Fibroblast of the aortic adventitia (primary cell): ENCODE results near the gene FAT2. TPM values are rescaled to one million over a fixed set of nuclear protein-coding genes. Genes with fewer than 3 reads are reported as not detected.
"Not testable (repeated sequence)": the region's sequence is repeated elsewhere in the genome, so short reads cannot be mapped to it uniquely, and the experiment has no call there.

ENCODE experiments used
- DNase-seq: peaks from one replicate; pipeline ENCODE4 v3.0.0-alpha.2; 2010; ENCODE audit warnings: low read depth
- H3K4me3 ChIP-seq: 2 replicates; pipeline ENCODE4 v1.5.1; 2011; ENCODE audit warnings: low read depth, mild to moderate bottlenecking, control low read depth, low read length, moderate library complexity
- CTCF ChIP-seq: IDR thresholded peaks from 2 replicates; pipeline ENCODE4 v1.5.1; 2011; ENCODE audit warnings: mild to moderate bottlenecking, low read length, control low read depth, inconsistent platforms; ENCODE audit not compliant: insufficient read depth
- total RNA-seq: library from RNA; depleted of rRNA; stranded (reverse); fragments of >200 nt; gene quantifications from 2 replicates; pipeline ENCODE4 v1.2.3, GENCODE V29; 2012; ENCODE audit warnings: low replicate concordance

Gene FAT2
- total RNA-seq, 1 donor, result not detected

DNA sequence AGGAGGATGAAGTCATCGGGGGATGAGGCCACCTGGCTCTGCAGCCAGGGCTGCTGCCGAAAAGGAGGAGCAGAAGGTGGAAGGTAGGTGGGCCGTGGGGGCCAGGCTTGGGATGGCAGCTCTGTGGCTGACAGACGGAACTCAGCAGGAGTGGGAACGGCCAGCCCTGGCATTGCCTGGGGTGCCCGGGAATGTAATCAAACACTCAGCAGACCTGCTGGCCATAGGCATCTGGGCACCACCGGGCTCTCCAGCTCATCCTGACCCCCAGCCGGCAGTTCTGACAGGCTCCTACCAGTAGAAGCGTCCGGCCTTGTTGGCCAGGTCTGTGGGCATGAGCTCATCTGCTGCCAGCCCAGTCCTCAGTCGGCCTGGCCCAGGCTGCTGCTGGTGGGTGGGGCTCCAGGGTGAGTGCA is 4.3 kb upstream of the FAT2 start:
- DNase-seq, result no peak
- no peak for TF ChIP-seq CTCF
- H3K4me3 ChIP-seq, result no peak overlapping the region

DNA sequence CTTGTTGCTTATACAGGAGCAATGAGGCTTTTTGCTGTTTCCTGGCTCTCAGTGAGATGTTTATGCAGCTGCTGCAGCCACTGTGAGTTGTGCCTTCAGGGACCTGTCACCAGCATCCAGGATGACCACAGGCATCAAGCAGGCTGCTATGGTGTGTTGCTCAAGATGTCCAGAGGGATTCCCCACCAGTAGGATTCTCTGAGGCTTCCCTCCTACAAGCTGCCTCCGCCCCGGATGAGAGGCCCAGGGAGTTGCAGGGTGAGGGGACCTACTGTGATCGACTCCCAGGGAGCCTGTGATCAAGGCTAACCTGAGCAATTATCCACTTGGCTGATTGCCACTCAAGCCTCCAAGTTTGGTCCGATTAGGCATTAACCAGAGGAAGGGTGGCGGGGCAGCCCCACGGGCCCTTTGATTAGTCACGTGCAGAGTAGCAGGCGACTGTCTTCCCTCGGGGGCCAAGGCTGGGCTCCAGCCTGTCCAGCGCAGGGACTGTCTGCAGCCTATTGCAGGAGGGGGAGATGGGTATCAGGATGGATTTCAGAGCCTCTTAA is 1.8 kb upstream of the FAT2 start:
- H3K4me3 ChIP-seq, result no peak overlapping the region
- TF ChIP-seq CTCF, result no peak
- DNase-seq, result no peak

DNA sequence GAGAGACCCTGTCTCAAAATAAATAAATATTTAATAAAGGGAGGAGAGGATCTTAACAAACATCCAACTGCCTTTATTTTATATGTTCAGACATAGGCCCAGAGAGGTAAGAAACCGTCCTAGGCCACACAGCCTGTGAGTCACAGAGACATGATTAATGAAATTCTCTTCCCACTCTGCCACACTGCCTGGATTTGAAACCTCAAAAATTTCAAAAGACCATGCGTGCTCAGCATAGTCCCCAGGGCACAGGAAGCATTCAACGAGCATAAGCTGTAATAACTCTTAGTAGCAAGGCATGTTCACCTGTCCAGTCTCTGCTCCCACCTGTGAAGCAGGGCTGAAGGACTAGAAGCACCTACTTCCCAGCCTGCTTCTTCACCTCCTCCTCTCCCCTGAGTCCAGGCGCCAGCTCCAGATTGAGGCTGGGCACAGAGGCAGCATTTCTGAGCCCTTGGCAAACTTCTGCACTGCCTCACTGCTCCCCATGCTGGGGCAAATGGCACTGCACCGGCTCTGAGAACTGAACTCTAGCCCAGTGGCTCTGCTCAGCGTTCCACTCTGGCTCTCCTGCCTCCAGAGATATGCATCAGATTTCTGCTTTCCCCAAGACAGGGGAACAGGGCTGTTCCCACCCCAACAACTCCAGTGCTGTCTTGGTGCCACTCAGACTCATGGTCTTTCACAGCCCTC is 1.1 kb downstream of the FAT2 start:
- DNase-seq, result no peak
- TF ChIP-seq CTCF, result no peak
- no peak overlapping the region for H3K4me3 ChIP-seq

DNA sequence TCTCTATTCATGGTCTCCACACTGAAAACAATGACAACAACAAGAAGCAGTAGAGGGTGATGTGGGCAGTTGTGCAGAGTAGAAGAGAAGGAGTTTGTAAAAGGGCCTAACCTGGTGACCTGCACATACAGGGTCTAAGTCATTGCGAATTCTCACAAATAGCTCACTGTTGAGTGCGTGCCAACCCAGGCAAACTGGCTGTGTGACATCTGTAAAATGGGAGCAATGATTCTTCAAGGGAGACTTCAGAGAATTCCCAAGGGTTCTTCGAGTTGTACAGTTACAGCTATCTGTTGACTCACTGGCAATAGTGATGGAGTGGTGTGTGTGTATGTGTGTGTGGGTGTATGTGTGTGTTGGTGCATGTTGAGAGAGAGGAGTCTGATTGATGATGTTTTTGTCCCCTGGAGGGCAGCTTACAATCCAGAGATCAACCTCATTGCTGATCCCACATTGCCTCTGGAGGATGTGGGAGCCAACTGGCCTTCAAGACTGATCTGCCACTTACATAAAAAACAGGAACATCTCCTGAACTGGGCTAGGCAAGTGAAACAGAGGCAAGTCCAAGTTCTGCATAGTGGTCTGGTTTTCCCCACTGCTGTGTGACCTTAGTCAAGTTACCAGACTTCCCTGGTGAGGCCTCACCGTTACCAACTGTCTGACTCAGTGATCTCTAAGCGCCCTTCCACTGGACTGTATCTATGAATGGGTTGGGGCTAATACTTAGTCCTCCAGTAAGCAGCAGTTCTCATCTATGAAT is 3.2 kb downstream of the FAT2 start:
- no peak for TF ChIP-seq CTCF
- no peak for DNase-seq
- no peak overlapping the region for H3K4me3 ChIP-seq

GRCh38 chr5:151585970-151586369 is 5.2 kb downstream of the FAT2 start:
- peak; percentile 9 for DNase-seq
- no peak for TF ChIP-seq CTCF
- H3K4me3 ChIP-seq, result no peak overlapping the region

DNA sequence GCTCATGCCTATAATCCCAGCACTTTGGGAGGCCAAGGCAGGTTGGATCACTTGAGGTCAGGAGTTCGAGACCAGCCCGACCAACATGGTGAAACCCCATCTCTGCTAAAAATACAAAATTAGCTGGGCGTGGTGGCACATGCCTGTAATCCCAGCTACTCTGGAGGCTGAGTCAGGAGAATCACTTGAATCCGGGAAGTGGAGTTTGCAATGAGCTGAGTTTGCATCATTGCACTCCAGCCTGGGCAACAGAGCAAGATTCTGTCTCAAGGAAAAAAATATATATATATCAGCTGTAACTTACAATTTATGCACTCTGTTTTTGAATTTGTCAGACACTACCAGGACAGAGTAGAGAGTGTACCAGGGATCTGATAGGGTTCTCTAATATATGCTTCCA is 5.8 kb downstream of the FAT2 start:
- not testable (repeated sequence) for DNase-seq, H3K4me3 ChIP-seq
